ENCODE results near the gene MYLK3.

The MYLK3 gene

GRCh38 chr16:46757339-46758050, 9.4 kb upstream of the MYLK3 start:
- DNase-seq: no peak

- DNase-seq: no peak
Measured at GRCh38 chr16:46756772-46757171, 8.6 kb upstream of the MYLK3 start.

DNA sequence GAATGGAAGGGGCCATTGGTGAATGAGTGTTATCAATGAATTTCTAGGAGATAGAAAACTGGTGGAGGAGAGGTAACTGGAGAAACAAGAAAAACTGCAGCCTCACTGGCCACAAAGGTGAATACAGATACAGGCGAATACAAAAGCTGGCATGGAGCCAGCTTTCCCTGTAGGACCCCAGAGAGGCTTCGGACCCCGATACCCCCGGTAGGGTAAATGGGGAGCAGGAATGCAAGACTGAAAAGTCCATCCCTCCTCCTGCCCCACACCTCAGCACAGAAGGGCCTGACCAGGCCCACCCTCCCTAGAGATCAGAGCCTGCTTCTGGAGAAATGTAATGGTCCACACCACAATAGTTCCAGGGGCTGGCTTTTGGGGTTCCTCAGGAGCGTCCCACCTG, 4.9 kb upstream of the MYLK3 start:
- DNase-seq: no peak

GRCh38 chr16:46751381-46751780, 3.2 kb upstream of the MYLK3 start:
- DNase-seq: no peak

- DNase-seq: no peak
Measured at GRCh38 chr16:46748775-46749705, 896 bp upstream of the MYLK3 start.

DNA sequence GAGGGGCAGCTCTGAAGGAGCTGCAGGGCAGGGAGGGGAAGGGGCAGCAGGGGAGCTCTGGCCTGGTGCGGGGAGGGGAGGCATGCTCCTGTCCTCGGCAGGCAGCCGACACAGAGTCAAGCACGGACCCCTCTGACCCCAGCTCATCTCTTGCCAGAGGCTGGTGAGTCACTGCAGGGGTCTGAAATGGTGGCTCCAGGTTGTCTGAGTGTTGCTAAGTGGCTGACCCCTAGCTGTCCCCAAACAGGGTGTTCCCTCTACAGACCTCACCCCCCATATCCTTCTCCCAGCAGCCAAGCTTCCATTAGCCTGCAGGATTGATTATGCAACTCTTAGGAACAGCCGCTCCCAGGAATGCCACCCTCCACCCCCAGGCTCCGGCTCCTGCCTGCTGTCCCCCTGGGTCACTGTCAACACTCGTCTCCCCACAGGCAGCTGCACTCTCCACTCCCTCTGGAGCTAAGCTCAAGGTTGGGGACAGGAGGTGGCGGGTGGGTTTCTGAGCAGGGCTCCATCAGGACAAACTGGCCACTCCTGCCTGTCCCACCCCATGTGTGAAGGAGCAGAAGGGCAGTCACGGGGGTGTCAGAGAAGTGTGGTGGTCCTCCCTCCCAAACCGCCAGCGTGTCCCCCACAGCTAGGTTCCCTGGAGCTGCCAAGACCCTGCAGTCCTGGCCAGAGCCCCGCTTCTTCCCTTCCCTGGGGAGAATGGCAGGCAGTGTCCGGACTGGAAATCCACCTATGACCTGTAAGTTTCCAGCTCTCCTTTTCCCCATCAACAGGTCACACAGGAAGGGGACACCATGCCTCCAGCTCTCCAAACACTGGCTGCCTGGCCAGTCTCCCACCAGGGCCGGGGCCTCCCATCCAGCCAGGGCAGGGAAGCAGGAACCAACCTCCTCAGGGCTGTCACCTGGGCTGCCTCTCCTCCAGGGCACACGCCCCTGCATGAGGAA, 1.0 kb downstream of the MYLK3 start:
- DNase-seq: no peak

GRCh38 chr16:46745617-46746016, 2.5 kb downstream of the MYLK3 start:
- no peak for DNase-seq

GRCh38 chr16:46743232-46743719, 4.9 kb downstream of the MYLK3 start:
- DNase-seq: peak; percentile 68 to 70

- no peak for DNase-seq
Measured at GRCh38 chr16:46739934-46740333, 8.2 kb downstream of the MYLK3 start.

DNA sequence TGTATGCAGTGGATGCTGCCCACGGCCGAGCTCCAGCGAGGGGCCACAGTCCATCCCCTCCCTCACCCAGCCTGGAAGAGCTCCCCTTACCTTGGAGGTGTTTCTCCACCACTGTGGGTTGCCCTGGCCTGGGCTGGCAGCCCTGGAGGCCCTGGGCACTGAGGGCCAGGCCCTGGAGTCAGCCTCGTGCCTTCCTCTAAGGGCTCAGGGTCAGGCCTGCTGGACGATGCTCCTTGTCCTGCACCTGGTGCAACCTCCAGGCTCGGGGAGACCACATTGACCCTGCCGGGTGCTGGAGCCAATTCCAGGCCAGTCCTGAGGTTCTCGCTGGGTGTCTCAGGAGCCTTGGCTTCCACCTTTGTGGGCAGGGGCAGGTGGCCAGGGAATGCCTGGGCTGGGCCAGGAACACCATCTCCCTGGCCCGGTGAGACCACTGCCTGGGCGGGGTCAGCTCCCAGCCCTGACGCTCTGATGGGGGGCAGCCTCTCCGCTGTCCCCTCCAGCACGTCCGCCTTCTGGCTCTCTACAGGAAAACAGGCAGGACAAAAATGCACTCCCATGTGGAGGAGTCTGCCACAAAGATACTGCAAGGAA, 10.4 kb downstream of the MYLK3 start:
- no peak for DNase-seq

GRCh38 chr16:46736695-46737094, 11.4 kb downstream of the MYLK3 start:
- no peak for DNase-seq

- DNase-seq: no peak
Measured at GRCh38 chr16:46733319-46733830, 14.8 kb downstream of the MYLK3 start.

- DNase-seq: no peak
Measured at GRCh38 chr16:46732561-46732960, 15.6 kb downstream of the MYLK3 start.

DNA sequence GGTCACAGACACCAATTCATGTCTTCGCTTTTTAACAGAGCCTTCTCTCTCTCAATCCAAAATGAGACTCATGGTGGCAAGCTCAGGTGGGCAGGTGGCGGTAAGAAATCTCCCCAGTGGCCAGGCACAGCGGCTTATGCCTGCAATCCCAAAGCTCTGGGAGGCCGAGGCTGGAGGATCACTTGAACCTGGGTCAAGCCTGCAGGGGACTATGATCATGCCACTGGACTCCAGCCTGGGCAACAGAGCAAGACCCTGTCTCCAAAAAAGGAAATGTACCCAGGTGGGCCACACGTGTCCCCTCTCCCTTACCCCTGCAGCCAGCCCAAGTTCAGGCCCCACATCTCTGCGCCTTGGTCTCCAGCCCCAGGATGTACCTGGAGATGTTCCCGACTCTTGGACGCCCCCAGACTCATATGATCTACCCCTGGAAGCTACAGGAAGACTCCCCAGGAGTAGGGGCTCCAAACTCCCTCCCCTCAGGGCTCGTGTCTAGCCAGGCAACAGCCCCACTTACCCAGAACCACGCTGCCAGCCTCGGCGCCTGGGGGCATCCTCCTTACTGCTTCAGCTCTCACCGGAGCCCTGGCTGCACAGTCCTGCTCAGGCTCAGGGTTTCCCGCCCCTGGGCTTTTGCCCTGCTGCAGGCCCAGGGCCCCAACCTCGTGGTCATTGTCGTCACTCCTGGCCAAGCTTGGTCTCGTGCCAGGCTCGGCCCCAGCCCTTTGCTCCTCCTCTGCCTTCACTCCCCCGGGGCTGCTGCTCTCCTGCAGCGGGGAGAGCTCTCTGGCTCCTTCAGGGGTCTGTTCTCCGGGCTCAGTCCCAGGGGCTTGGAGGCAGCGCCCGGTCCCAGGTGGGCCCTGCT, 16.2 kb downstream of the MYLK3 start:
- DNase-seq: no peak

DNA sequence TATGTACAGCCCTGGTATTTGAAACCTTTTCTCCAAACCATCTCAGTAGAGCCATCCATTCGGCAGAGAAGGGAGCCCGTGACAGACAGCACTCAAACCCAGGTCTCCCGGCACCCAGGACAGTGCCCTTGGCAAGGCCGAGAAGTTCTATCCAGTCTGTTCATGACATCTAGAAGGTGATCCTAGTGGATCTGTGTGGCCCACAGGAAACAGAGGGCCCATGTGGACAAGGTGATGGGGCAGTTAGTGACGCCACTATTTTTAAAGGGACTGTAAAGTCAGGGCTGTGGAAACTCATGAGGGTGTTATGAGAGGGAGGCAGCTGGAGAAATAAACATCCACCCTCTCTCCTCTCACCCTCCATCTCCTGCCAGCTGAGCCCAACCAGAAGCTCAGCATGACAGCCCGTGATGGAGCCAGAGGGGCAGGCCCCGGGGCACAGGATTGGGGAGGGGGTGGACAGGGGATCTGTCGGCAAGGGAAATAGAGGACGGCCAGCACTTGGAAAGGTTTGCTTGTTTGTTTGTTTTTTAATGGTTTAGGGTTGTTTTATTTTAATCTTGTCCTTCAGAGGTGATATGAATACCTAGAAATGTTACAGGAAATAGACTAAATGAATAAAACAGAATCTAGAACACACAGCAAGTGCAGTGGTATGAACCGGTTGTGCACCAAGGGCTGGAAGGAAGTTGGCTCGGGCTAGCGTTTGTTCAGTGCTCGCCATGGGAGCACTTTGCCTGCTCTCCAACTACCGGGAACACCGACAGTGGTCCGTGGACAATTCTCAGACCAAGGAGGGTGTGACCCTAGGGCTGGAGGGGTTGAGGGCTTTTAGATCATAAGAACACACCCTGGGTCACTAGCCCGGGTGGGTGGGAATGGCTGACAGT, 17.1 kb downstream of the MYLK3 start:
- no peak for DNase-seq

DNA sequence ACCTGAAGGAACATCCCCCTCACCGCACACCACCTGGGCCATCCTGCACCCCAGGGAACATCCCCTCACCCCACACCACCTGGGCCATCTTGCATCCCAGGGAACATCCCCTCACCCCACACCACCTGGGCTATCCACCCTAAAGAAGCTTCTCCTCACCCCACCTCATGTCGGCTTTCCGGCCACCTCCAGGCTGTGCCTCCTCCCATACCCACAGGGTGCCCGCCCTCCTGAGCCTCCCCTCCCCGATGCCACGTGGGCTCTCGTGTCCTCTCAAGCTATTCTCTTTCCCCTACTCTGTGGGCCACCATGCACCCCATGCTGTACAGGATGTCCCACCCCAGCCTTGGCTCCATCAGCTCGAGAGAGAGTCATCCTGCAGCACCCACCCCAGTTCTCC, 18.0 kb downstream of the MYLK3 start:
- no peak for DNase-seq

GRCh38 chr16:46729326-46729995, 18.7 kb downstream of the MYLK3 start:
- DNase-seq: no peak

- DNase-seq: no peak
Measured at GRCh38 chr16:46728806-46729205, 19.3 kb downstream of the MYLK3 start.

DNA sequence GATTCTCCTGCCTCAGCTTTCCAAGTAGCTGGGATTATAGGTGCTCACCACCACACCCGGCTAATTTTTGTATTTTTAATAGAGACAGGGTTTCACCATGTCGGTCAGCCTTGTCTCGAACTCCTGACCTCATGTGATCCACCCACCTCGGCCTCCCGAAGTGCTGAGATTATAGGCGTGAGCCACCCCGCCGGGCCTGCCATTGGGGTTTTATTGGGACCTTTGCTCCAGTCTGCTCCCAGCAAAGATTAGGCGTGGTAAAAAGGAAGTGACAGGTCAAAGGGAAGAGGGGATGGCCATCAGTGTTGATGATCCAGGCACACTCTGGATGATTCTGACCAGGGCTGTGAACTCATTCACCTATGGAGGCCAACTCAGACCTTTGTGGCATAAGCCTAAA, 20.5 kb downstream of the MYLK3 start:
- DNase-seq: no peak

DNA sequence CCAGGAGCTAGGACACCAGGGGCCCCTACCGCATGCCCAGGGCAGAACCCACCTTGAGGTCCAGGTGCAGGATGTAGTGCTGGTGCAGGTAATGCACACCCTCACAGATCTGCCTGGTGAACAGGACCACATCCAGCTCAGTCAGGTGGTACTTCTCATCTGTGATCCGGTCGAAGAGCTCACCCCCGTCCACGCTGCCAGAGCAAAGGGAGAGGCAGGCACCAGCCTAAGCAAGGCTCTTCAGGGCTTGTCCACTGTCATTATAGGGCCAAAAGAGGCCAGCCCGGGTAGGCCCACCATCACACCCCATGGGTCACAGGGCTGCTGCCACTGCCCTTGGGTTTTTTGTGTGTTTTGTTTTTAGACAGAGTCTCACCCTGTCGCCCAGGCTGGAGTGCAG, 21.0 kb downstream of the MYLK3 start:
- DNase-seq: no peak

Measured in AML-193 (cell line).